Activated CD4-positive, alpha-beta memory T cell treated with anti-CD3 and anti-CD28 coated beads for 36 hours (primary cell): Measurements from ENCODE around the gene MRPL20. TPM values are rescaled to one million over a fixed set of nuclear protein-coding genes. Genes with fewer than 3 reads are reported as not detected.
"Not testable (repeated sequence)": the region's sequence is repeated elsewhere in the genome, so short reads cannot be mapped to it uniquely, and the experiment has no call there.

Experiments
- CTCF ChIA-PET: fragments of 350-600 bp; sonication (Branson Sonifier 250); formaldehyde crosslinking; loops from one replicate; lab custom pipeline; 2021; ENCODE audit warnings: antibody characterized with exemption, inconsistent platforms; lab: Charles Lee
- POLR2A ChIA-PET: fragments of 350-600 bp; sonication (Branson Sonifier 250); formaldehyde crosslinking; loops from one replicate; lab custom pipeline; 2021; ENCODE audit warnings: antibody characterized with exemption; lab: Charles Lee
- DNase-seq: peaks from one replicate; pipeline ENCODE4 v3.0.0-alpha.2; 2020
- H3K27ac Mint-ChIP-seq: one replicate; pipeline ENCODE4 v1.8.0; 2021; ENCODE audit warnings: mixed read lengths
- H3K27me3 Mint-ChIP-seq: one replicate; pipeline ENCODE4 v1.8.0; 2021; ENCODE audit warnings: mixed read lengths
- H3K36me3 Mint-ChIP-seq: one replicate; pipeline ENCODE4 v1.8.0; 2021; ENCODE audit warnings: mixed read lengths
- H3K4me1 Mint-ChIP-seq: one replicate; pipeline ENCODE4 v1.8.0; 2021; ENCODE audit warnings: low read depth, mixed read lengths
- H3K4me3 Mint-ChIP-seq: one replicate; pipeline ENCODE4 v1.8.0; 2021; ENCODE audit warnings: mild to moderate bottlenecking, mixed read lengths
- H3K9me3 Mint-ChIP-seq: one replicate; pipeline ENCODE4 v1.8.0; 2021; ENCODE audit warnings: mixed read lengths
- intact Hi-C: fragments of 100-400 bp; cut with micrococcal nuclease; formaldehyde crosslinking; loops from one replicate; pipeline ENCODE4 v1.15.1; 2023
- total RNA-seq, 2 experiments: library from RNA; stranded (reverse); gene quantifications; one replicate each; pipeline ENCODE4 v1.2.3, GENCODE V29; 2021

Gene MRPL20
- total RNA-seq, 2 experiments from 2014 or later: 122 to 123 TPM

DNA sequence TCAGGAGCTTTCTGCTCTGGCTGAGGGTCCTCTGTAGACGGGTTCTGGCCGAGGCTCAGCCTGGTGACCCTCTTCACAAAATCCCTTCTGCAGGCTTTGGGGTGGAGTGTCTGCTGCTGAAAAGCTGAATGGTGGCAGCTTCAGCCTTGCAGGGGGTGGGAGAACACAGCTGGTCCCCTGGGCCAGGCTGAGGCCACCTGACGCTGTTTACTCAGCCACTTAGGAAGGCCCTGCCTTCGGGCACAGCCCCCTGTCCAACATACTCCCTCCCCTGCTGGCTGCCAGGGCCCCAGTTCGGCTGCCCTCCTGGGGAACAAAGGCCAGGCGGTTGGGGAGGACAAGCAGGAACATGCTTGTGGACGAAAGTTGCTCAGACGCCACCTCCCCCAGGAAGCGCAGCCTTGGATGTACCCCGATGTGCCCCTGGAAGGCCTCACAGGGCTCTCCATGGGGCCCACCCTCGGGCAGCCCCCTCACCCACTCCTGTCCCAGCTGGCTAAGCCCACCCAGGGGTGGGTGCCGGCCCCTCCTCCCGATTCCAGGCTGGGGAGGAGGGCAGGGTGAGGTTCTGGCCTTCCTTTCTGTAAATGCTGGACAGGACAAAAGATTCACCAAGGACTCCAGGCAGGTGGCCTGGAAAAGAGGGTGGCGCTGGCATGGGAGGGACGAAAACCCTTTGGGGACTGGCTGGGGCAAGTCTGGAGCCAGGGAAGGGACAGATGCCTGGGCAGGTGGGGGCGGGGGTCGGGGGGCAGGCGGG is 14.2 kb upstream of the MRPL20 start, which contains the start of gene ANKRD65:
TSS of gene ANKRD65 (minus strand) at position 130 of the 760 bp plus-strand sequence. CDS start 271 bp downstream, outside the sequence.
- CTCF ChIA-PET: no interaction called here
- Mint-ChIP-seq H3K9me3 (no peaks in the 10 kb centered on the region), H3K4me3 (no peak within 1 kb of the TSS), H3K4me1 (peaks cover 13% of the 10 kb centered on the region), H3K27ac (no peak within 1 kb of the TSS), H3K36me3 (no peaks in the 10 kb centered on the region), H3K27me3 (peaks cover 21% of the 10 kb centered on the region)
- intact Hi-C loops: no loop called here
- POLR2A ChIA-PET: no interaction called here
- DNase-seq: no peak

DNA sequence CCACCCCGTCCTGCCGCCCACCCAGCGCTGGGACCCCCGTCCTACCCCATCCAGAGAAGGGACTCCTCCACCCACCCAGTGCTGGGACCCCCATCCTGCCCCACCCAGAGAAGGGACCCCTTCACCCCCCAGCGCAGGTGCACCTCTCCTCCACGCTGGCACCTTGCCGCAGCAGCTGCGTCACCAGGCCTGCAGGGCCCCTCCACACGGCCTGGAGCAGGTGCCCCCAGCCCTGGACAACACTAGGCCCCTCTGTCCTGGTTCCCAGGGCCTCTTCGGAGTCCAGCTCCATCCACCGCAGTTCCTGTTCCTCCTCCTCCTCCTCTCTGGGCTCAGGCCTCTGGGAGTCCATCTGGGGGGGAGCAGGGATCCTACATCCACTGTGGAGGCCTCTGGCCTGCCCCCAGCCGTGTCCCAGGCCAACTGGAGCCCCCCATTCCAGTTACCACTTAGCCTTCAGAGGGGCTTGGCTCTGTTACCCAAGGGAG is 13.6 kb upstream of the MRPL20 start:
- intact Hi-C loops: no loop called here
- no peak for DNase-seq
- POLR2A ChIA-PET: no interaction called here

DNA sequence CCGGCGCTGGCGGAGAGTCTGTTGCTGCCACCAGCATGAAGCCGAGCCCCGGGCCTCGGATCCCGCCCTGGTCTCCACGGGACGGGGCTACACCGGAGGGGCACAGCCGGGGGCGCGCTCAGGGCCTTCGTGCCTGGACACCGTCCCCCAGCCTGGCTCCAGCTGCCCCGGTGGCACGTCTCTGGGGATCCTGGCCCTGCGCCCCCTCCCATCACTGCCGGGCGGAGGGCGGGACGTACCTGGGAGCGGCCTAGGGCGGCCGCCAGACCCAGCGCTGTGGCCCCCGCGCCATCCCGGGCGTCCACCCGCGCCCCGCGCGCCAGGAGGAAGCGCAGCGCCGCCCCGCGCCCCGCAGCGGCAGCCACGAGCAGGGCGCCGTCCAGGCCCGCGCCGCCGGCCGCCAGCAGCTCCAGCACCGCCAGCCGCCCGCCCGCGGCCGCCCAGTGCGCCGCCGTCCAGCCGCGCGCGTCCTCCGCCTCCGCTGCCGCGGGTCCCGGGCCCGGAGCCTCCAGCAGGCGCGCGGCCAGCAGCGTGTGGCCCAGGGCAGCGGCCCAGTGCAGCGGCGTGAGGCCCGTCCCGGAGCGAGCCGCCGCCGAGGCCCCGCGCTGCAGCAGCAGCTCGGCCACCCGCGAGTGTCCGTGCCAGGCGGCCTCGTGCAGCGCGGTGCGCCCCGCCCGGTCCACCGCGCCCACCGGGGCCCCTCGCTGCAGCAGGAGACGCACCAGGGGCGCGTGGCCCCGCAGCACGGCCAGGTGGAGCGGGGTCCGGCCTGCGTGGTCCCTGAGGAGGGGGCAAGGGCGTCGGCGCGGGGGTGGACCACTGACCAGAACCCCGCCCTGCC is 12.9 kb upstream of the MRPL20 start:
- H3K36me3 Mint-ChIP-seq: no peaks in the 10 kb centered on the region
- no peak overlapping the region for H3K27ac Mint-ChIP-seq
- H3K9me3 Mint-ChIP-seq: no peaks in the 10 kb centered on the region
- no peak for DNase-seq
- peaks cover 15% of the 10 kb centered on the region for H3K27me3 Mint-ChIP-seq
- ChIA-PET CTCF (no interaction called here), POLR2A (no interaction called here)
- H3K4me3 Mint-ChIP-seq: no peak overlapping the region
- intact Hi-C loops: no loop called here
- H3K4me1 Mint-ChIP-seq: peaks cover 12% of the 10 kb centered on the region

More for the DNA sequence above, 13.6 kb upstream of the MRPL20 start:
- peaks cover 12% of the 10 kb centered on the region for H3K4me1 Mint-ChIP-seq
- H3K27ac Mint-ChIP-seq: no peak overlapping the region
- H3K4me3 Mint-ChIP-seq: no peak overlapping the region
- no peaks in the 10 kb centered on the region for H3K9me3 Mint-ChIP-seq
- no peaks in the 10 kb centered on the region for H3K36me3 Mint-ChIP-seq
- CTCF ChIA-PET: no interaction called here
- H3K27me3 Mint-ChIP-seq: peaks cover 17% of the 10 kb centered on the region

DNA sequence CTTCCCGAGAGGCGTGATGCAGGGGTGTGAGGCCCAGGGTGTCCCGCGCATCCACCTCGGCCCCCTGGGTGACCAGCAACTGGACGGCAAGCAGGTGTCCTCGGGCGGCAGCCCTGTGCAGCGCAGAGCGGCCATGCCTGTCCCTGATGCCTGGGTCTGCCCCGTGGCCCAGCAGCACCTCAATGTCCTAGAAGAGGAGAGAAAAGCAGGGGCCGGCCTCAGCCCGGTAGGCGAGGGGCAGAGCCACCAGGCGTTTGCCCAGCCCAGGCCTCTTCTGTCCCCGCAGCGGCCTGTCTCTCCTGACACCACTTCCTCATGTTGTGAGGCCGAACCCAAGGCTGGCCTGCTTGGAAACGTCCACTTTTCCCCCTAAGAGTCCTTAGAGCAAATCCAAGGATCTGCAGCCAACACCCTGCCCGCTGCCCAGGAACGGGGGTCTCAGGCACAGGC is 12.3 kb upstream of the MRPL20 start:
- ChIA-PET POLR2A (no interaction called here), CTCF (no interaction called here)
- intact Hi-C loops: no loop called here
- no peak overlapping the region for H3K4me3 Mint-ChIP-seq
- no peak overlapping the region for H3K27ac Mint-ChIP-seq
- H3K36me3 Mint-ChIP-seq: no peaks in the 10 kb centered on the region
- H3K9me3 Mint-ChIP-seq: no peaks in the 10 kb centered on the region
- peaks cover 10% of the 10 kb centered on the region for H3K27me3 Mint-ChIP-seq
- peaks cover 12% of the 10 kb centered on the region for H3K4me1 Mint-ChIP-seq
- no peak for DNase-seq

DNA sequence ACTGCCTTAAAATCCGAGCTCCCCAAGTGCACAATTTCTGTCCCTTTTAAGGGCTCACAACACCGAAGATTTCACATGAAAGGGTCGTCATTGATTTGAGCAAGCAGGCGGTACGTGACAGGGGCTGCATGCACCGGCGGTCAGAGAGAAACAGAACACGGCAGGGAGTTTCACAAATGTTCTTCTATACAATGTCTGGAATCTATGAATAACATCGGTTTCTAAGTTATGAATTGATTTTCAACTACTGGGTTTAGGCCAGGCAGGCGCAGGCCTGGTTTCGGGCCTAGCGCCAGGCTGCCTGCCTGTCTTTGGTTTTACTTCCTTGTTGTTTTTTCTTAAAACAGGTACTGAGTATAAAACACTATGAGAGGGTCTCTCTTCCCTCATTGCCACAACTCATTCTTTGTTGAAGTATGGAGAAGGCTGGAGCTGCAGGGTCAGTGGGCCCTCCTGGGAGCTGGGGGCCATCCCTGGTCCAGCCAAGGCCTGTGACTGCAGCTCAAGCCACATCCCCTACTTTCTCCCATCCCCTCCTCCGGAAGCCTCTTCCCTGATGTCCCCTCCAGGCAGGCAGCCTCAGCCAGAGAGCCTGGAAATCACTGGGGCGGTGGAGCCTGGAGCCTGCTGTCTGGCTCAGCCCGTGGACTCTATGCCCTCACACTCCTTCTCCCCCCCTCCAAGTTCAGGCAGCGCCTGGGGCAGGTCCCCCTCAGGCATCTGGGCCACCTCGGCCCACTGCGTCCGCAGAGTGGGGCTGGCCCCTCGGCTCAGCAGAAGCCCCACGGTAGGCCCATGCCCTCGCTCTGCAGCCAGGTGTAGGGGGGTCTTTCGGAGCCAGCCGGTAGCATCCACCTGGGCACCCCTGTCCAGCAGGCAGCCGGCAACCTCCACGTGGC is 11.6 kb upstream of the MRPL20 start:
- POLR2A ChIA-PET: no interaction called here
- Mint-ChIP-seq H3K9me3 (no peaks in the 10 kb centered on the region), H3K27me3 (peaks cover 10% of the 10 kb centered on the region), H3K4me3 (no peak overlapping the region), H3K36me3 (no peaks in the 10 kb centered on the region), H3K27ac (no peak overlapping the region), H3K4me1 (peaks cover 12% of the 10 kb centered on the region)
- CTCF ChIA-PET: no interaction called here
- DNase-seq: no peak
- intact Hi-C loops: no loop called here

DNA sequence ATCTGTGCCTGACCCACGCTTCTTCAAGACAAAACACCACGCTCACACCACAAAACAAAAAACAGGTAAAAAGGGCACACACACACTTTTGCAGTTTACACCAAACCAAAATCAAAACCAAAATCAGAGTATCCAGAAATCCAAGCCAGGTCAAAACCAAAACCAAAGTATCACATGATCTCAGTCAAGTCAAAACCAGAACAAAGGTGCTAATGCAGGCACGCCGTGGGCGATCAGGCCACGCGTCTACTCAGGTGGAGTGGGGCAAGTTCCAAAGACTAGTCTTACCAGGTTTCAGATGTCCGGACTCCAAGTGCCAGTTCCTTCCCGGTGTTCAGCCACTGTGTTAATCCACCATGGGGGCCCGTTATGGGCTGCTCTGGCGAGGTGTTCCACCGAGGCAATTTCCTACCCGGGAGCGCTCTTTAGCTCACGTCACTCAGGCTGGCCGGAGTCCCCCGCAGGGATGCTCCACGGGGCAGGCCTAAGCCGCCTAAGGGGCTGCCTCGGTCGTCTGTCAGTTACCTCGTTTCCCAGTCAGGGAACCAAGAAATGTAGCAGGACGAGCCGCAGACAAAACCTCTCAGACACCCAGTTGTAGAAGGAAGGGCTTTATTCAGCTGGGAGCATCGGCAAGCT is 10.9 kb upstream of the MRPL20 start:
- CTCF ChIA-PET, intact Hi-C loops, H3K9me3 Mint-ChIP-seq, H3K4me3 Mint-ChIP-seq, H3K36me3 Mint-ChIP-seq, H3K27ac Mint-ChIP-seq, POLR2A ChIA-PET: not testable (repeated sequence)
- peaks cover 10% of the 10 kb centered on the region for H3K27me3 Mint-ChIP-seq
- peaks cover 12% of the 10 kb centered on the region for H3K4me1 Mint-ChIP-seq
- DNase-seq: peak; percentile 31

DNA sequence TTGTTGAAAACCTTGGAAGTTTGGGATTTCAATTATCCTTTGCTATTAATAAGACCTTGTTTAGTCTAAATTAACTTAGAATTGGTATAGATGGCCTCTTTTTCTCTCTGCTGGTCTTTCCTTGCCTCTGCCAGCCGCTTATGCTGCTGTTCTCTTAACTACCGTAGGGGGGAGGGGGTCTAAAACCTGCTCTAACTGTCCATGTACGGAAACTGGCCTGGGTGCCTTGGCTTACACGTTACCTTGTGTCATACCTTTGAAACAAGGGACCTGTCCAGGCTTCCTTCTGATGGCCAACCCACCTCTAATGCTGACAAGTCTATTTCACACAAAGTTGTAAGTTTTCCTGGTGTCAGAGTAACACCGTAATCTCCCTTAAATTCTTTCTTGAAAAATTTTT is 10.3 kb upstream of the MRPL20 start:
- DNase-seq, H3K27ac Mint-ChIP-seq, H3K4me3 Mint-ChIP-seq, CTCF ChIA-PET, POLR2A ChIA-PET, H3K27me3 Mint-ChIP-seq, intact Hi-C loops, H3K36me3 Mint-ChIP-seq, H3K9me3 Mint-ChIP-seq: not testable (repeated sequence)
- H3K4me1 Mint-ChIP-seq: peaks cover 14% of the 10 kb centered on the region

DNA sequence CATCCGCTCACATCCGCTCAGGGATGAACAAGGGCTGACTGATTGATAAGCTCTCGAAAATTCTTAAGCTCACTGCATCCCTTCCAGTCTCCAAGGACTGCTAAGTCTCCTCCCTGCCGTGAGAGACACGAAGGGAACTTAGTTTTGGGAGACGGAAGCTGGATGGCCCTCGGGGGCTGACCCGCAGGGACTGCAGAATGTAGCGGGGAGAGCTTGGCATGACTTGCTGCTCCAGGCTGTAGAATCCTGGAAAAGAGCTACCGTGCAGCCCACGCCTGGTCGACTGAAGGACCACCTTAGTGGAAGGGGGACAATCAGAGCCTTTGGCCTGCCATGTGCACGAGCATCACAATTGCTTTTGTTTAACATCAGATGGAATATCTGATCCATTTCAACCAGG is 8.7 kb upstream of the MRPL20 start:
- CTCF ChIA-PET: interaction anchor here (2.0 kb wide), 1 partner anchor 43 kb away, joined by 5 read pairs; no protein-coding TSS in a partner anchor
- POLR2A ChIA-PET: no interaction called here

DNA sequence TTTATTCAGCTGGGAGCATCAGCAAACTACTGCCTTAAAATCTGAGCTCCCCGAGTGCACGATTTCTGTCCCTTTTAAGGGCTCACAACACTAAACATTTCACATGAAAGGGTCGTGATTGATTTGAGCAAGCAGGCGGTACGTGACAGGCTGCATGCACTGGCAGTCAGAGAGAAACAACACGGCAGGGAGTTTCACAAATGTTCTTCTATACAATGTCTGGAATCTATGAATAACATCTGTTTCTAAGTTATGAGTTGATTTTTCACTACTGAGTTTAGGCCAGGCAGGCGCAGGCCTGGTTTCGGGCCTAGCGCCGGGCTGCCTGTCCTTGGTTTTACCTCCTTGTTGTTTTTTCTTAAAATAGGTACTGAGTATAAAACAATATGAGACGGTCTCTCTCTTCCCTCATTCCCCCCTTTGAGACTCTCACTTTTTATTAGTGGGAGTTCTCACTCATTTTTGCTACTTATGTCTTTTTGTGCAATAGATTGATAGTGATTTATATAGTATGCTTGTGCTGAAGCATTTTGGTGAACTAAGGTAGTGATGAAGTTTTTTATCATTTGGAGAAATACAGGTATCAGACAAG is 5.3 kb upstream of the MRPL20 start:
- H3K27me3 Mint-ChIP-seq, H3K9me3 Mint-ChIP-seq, H3K36me3 Mint-ChIP-seq, H3K4me3 Mint-ChIP-seq, CTCF ChIA-PET, POLR2A ChIA-PET, intact Hi-C loops: not testable (repeated sequence)
- peak; percentile 37 for DNase-seq
- Mint-ChIP-seq H3K27ac (peak overlapping the region; percentile 63), H3K4me1 (peaks cover 20% of the 10 kb centered on the region)

More for the DNA sequence above, 8.7 kb upstream of the MRPL20 start:
- Mint-ChIP-seq H3K4me3 (no peak overlapping the region), H3K27me3 (peaks cover 1% of the 10 kb centered on the region), H3K9me3 (peaks cover 3% of the 10 kb centered on the region), H3K4me1 (peaks cover 20% of the 10 kb centered on the region), H3K27ac (no peak overlapping the region), H3K36me3 (peaks cover 3% of the 10 kb centered on the region)
- intact Hi-C loops: no loop called here
- no peak for DNase-seq

DNA sequence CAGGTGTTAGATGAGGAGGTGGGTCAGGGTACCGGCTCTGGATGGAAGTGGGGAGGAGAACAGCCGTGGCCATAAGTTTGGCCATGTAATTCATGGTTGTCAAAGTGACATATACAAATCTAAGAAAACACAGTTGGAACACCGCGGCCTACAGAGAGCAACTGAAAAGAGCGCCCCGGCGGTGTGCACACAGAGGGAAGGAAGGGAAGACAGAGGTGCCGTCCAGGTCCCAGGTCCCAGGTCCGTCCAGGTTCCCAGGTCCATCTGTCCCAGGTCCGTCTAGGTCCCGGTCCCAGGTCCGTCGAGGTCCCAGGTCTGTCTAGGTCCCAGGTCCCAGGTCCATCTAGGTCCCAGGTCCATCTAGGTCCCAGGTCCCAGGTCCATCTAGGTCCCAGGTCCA is 4.5 kb upstream of the MRPL20 start:
- Mint-ChIP-seq H3K9me3 (peaks cover 3% of the 10 kb centered on the region), H3K36me3 (peaks cover 12% of the 10 kb centered on the region), H3K4me3 (no peak overlapping the region), H3K27ac (no peak overlapping the region), H3K4me1 (peaks cover 21% of the 10 kb centered on the region), H3K27me3 (no peaks in the 10 kb centered on the region)
- POLR2A ChIA-PET: no interaction called here
- CTCF ChIA-PET: interaction anchor here (1.4 kb wide), 1 partner anchor 40 kb away, joined by 4 read pairs; no protein-coding TSS in a partner anchor
- intact Hi-C loops: no loop called here
- no peak for DNase-seq

DNA sequence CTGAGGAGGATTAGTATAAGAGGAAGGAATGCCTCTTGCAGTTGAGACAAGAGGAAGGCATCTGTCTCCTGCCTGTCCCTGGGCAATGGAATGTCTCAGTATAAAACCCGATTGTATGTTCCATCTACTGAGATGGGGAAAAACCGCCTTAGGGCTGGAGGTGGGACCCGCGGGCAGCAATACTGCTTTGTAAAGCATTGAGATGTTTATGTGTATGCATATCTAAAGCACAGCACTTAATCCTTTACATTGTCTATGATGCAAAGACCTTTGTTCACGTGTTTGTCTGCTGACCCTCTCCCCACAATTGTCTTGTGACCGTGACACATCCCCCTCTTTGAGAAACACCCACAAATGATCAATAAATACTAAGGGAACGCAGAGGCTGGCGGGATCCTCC is 3.1 kb upstream of the MRPL20 start:
- intact Hi-C loops, H3K4me3 Mint-ChIP-seq, H3K27me3 Mint-ChIP-seq, POLR2A ChIA-PET, H3K9me3 Mint-ChIP-seq, DNase-seq, H3K27ac Mint-ChIP-seq: not testable (repeated sequence)
- CTCF ChIA-PET: interaction anchor here (1.4 kb wide), 1 partner anchor 39 kb away, joined by 4 read pairs; no protein-coding TSS in a partner anchor
- Mint-ChIP-seq H3K36me3 (peaks cover 26% of the 10 kb centered on the region), H3K4me1 (peaks cover 35% of the 10 kb centered on the region)
